Measurements from ENCODE around the gene SGSM2. TPM values are rescaled to one million over a fixed set of nuclear protein-coding genes. Genes with fewer than 3 reads are reported as not detected.

The SGSM2 gene
- total RNA-seq, 1 donor from 2014 or later, result 63.0 TPM

GRCh38 chr17:2396568-2397246 lies 59.4 kb downstream of the SGSM2 start:
- intact Hi-C loops (cut with micrococcal nuclease), result loop anchor here (5.0 to 10.0 kb wide), 2 partner anchors 398 to 1104 kb away; partner anchors contain the start of gene RAP1GAP2

GRCh38 chr17:2397247-2398171 lies 60.2 kb downstream of the SGSM2 start:
- intact Hi-C loops (cut with micrococcal nuclease), result loop anchor here (5.0 to 10.0 kb wide), 2 partner anchors 397 to 1105 kb away; partner anchors contain the start of gene RAP1GAP2

GRCh38 chr17:2398182-2398581 lies 60.9 kb downstream of the SGSM2 start:
- intact Hi-C loops (cut with micrococcal nuclease), result loop anchor here (5.0 to 10.0 kb wide), 2 partner anchors 397 to 1106 kb away; partner anchors contain the start of gene RAP1GAP2

GRCh38 chr17:2398655-2399571 lies 61.6 kb downstream of the SGSM2 start:
- intact Hi-C loops (cut with micrococcal nuclease), result loop anchor here (1.0 to 10.0 kb wide), 4 partner anchors 17 to 1107 kb away; partner anchors contain the start of genes PAFAH1B1 and RAP1GAP2

- intact Hi-C loops (cut with micrococcal nuclease), result loop anchor here (1.0 to 10.0 kb wide), 10 partner anchors 18 to 1743 kb away; partner anchors contain the start of genes CYB5D2, METTL16, OVCA2 and PAFAH1B1
These were observed 62.5 kb downstream of the SGSM2 start for GRCh38 chr17:2399572-2400473.

- intact Hi-C loops (cut with micrococcal nuclease), result loop anchor here (2.0 to 5.0 kb wide), 6 partner anchors 64 to 1742 kb away; partner anchors contain the start of genes CYB5D2, METTL16, OVCA2 and RILP
These were observed 63.2 kb downstream of the SGSM2 start for GRCh38 chr17:2400474-2400866.

GRCh38 chr17:2400877-2401425 lies 63.6 kb downstream of the SGSM2 start, which contains the start of gene MNT:
MNT (minus strand) TSS chr17:2401060; CDS start chr17:2400712, 348 bp downstream.
- intact Hi-C loops (cut with micrococcal nuclease), result loop anchor here (1.0 to 5.0 kb wide), 14 partner anchors 9 to 1742 kb away; partner anchors contain the start of genes CLUH, CYB5D2, DPH1 and METTL16

- intact Hi-C loops (cut with micrococcal nuclease), result loop anchor here (1.0 to 5.0 kb wide), 14 partner anchors 9 to 1741 kb away; partner anchors contain the start of genes CLUH, CYB5D2, DPH1 and METTL16
These were observed 64.3 kb downstream of the SGSM2 start for GRCh38 chr17:2401426-2402221.

- intact Hi-C loops (cut with micrococcal nuclease), result loop anchor here (5.0 kb wide), 2 partner anchors 530 to 755 kb away; partner anchors contain the start of genes RILP and SCARF1
These were observed 65.2 kb downstream of the SGSM2 start for GRCh38 chr17:2402544-2402943.

- intact Hi-C loops (cut with micrococcal nuclease), result loop anchor here (5.0 kb wide), 2 partner anchors 531 to 756 kb away; partner anchors contain the start of genes RILP and SCARF1
These were observed 65.7 kb downstream of the SGSM2 start for GRCh38 chr17:2403044-2403443.

- intact Hi-C loops (cut with micrococcal nuclease), result no loop called here
These were observed 68.1 kb downstream of the SGSM2 start for GRCh38 chr17:2405247-2405926.

GRCh38 chr17:2406271-2406902 lies 69.1 kb downstream of the SGSM2 start:
- intact Hi-C loops (cut with micrococcal nuclease), result no loop called here

- intact Hi-C loops (cut with micrococcal nuclease), result loop anchor here (1.0 kb wide), 1 partner anchor 16 kb away; no protein-coding TSS in a partner anchor
These were observed 69.8 kb downstream of the SGSM2 start for GRCh38 chr17:2406903-2407790.

GRCh38 chr17:2410951-2411350 lies 73.7 kb downstream of the SGSM2 start:
- intact Hi-C loops (cut with micrococcal nuclease), result no loop called here

- intact Hi-C loops (cut with micrococcal nuclease), result no loop called here
These were observed 75.3 kb downstream of the SGSM2 start for GRCh38 chr17:2412561-2413021.
